WERI-Rb-1 (cell line): ENCODE measurements around the gene GALNTL6.

ENCODE experiments used
- DNase-seq: peaks from one replicate; pipeline ENCODE4 v3.0.0-alpha.2; 2020
- H3K27ac ChIP-seq: fragments of 250-450 bp; sonication (Bioruptor Pico); 2 replicates; pipeline ENCODE4 v1.5.1; 2020; ENCODE audit warnings: mild to moderate bottlenecking, moderate library complexity
- H3K27me3 ChIP-seq: fragments of 250-450 bp; sonication (Bioruptor Pico); 2 replicates; pipeline ENCODE4 v1.5.1; 2021; ENCODE audit warnings: mild to moderate bottlenecking, low read depth, moderate library complexity; ENCODE audit not compliant: insufficient read depth, severe bottlenecking
- H3K36me3 ChIP-seq: fragments of 250-450 bp; sonication (Bioruptor Pico); 2 replicates; pipeline ENCODE4 v1.5.1; 2020; ENCODE audit warnings: mild to moderate bottlenecking, moderate library complexity
- H3K4me3 ChIP-seq: 2 replicates; pipeline ENCODE4 v1.5.1; 2011; ENCODE audit warnings: low read depth, mild to moderate bottlenecking, control low read depth, low read length
- H3K9me3 ChIP-seq: fragments of 250-450 bp; sonication (Bioruptor Pico); 2 replicates; pipeline ENCODE4 v1.5.1; 2021; ENCODE audit warnings: mild to moderate bottlenecking, moderate library complexity; ENCODE audit not compliant: severe bottlenecking
- TF ChIP-seq, protein P1 (sequence below): IDR thresholded peaks from 2 replicates; pipeline ENCODE4 v1.5.1; 2011; ENCODE audit warnings: low read depth, mild to moderate bottlenecking, control low read depth, inconsistent platforms, low read length

Gene GALNTL6

DNA sequence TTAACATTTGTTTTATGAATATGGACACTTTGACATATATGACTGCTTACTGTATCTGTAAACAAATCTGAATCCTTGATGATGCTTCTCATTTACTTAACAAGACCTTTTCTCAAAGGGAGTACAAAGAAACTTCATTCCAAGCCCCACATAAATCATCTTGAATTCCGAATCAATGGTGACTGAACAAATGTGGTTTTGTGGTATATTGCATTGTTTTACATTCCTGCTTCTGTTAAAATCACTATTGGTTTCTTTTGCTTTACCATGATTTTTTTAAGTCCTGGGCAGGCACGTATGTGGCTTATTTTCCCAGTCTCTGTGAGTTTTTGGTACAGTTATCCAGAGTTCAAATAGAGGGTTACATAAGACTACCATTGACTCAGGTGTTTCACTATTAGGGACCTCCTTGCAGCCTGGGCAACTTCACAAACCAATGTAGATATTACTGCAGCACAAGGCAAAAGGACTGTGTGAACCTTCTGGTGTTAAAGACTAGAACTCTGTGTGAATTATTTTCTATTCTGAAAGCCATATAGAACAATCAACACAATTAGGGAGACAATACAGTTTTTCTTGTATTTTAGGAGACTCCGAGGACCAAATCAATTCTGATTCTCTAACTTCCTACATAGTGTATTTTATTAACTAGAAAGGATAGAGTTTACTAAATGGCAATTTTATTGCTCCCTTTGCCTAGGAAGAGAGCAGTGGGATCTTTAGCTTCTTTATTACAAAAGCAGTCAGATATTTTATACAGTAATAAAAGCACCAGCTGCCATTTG is 196.4 kb downstream of the GALNTL6 start:
- Histone ChIP-seq H3K4me3 (no peak overlapping the region), H3K27me3 (no peaks in the 10 kb centered on the region), H3K36me3 (no peaks in the 10 kb centered on the region), H3K9me3 (no peaks in the 10 kb centered on the region), H3K27ac (no peak overlapping the region)
- DNase-seq: no peak
- TF ChIP-seq, protein P1, sequence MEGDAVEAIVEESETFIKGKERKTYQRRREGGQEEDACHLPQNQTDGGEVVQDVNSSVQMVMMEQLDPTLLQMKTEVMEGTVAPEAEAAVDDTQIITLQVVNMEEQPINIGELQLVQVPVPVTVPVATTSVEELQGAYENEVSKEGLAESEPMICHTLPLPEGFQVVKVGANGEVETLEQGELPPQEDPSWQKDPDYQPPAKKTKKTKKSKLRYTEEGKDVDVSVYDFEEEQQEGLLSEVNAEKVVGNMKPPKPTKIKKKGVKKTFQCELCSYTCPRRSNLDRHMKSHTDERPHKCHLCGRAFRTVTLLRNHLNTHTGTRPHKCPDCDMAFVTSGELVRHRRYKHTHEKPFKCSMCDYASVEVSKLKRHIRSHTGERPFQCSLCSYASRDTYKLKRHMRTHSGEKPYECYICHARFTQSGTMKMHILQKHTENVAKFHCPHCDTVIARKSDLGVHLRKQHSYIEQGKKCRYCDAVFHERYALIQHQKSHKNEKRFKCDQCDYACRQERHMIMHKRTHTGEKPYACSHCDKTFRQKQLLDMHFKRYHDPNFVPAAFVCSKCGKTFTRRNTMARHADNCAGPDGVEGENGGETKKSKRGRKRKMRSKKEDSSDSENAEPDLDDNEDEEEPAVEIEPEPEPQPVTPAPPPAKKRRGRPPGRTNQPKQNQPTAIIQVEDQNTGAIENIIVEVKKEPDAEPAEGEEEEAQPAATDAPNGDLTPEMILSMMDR: no peak

DNA sequence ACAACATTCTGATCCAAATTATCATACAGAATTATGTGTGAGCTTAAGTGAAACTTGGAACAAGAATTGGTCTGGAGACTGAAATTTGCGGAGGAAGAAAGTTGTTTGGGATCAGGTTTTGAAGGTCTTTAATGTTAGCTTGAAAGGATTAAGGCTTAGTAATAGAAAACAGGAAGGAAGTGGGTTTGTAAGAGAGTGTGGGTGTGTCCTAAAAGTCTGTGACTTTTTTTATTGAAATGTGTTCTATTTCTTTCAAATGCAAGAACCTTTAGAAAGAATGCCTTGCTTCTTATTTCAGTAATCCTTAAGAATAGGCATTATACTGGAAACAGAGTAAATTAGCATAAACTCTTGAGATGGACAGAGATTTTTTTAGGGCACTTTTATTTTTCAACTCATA is 198.0 kb downstream of the GALNTL6 start:
- Histone ChIP-seq H3K9me3 (no peaks in the 10 kb centered on the region), H3K27me3 (no peaks in the 10 kb centered on the region), H3K36me3 (no peaks in the 10 kb centered on the region), H3K4me3 (no peak overlapping the region), H3K27ac (no peak overlapping the region)
- DNase-seq: no peak
- TF ChIP-seq, protein P1: no peak

DNA sequence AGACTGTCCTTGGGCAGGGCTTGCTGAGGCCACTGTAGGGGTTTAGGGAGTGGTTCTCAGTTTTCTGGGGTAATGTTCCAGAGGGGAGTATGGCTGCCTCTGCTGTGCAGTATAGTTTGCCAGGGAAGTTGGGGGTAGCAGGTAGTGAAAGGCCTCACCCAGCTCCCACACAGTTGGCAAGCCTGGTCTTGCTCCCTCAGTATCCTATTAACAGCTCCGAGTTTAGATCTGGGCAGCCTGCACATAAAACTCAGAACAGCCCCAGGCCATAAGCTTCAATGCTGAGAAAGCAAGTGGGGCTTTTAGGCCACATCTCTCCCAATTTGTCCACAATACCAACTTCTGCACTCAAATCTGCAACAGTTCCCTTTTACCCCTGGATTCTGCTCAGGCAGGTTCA is 205.2 kb downstream of the GALNTL6 start:
- Histone ChIP-seq H3K4me3 (no peak overlapping the region), H3K27me3 (no peaks in the 10 kb centered on the region), H3K9me3 (no peaks in the 10 kb centered on the region), H3K36me3 (no peaks in the 10 kb centered on the region), H3K27ac (no peak overlapping the region)
- TF ChIP-seq, protein P1: no peak
- no peak for DNase-seq

DNA sequence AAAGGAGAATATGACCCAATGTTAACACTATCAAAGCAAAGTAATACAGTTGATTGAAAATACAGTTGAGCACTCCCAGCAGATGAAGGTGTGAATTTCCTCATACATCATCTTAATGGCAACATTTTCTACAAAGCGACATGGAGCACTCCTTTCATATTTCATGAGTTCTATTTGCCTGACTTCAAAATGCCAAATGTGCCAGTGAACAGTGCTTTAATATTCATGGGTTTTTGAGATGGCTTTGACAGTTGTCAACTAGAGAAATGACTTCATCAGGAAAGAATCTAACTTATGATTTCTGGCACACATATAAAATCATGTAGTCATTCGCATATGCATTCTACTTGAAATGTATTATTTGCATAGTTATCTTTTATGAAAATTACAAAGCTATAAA is 222.4 kb downstream of the GALNTL6 start:
- no peaks in the 10 kb centered on the region for H3K36me3 ChIP-seq
- H3K4me3 ChIP-seq: no peak overlapping the region
- H3K9me3 ChIP-seq: no peaks in the 10 kb centered on the region
- TF ChIP-seq, protein P1: no peak
- no peak overlapping the region for H3K27ac ChIP-seq
- no peaks in the 10 kb centered on the region for H3K27me3 ChIP-seq
- no peak for DNase-seq

DNA sequence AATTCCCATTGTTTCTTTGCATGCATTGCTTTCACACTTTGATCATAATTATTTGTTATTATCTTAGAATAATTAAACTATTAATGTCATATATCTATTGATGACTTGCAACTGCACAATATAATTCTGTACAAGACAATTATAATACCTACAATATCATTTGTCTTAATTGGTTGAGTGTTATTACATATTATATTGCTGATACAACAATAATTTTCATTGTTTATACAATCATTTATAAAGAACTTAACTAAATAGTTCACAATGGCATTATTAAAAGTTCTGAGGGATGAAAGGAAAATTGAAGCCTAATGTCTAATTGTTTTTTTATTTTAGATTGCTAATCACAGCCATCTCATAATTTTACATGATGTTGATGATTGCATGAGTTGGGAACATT is 227.6 kb downstream of the GALNTL6 start:
- TF ChIP-seq, protein P1: no peak
- H3K4me3 ChIP-seq: no peak overlapping the region
- no peaks in the 10 kb centered on the region for H3K27me3 ChIP-seq
- no peak for DNase-seq
- no peak overlapping the region for H3K27ac ChIP-seq
- no peaks in the 10 kb centered on the region for H3K36me3 ChIP-seq
- no peaks in the 10 kb centered on the region for H3K9me3 ChIP-seq

DNA sequence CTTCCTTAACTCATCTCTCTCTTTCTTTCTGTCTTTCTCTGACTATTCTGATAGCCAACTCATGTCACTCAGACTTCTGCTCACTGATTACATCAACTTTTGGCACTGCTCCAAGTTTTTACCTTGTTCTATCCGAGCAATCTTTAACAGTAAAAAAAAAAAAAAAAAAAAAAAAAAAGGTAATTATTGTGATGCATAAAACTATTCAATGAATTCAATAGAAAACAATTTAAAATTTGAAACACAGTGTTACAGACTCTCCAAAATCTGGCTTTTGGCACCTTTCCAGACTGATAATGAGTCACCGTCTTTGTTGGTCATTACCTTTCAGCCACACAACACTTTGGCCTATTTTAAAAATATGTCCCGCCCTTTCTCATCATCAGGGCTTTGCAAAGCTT is 229.5 kb downstream of the GALNTL6 start:
- TF ChIP-seq, protein P1: no peak
- Histone ChIP-seq H3K36me3 (no peaks in the 10 kb centered on the region), H3K27me3 (no peaks in the 10 kb centered on the region), H3K4me3 (no peak overlapping the region), H3K9me3 (peaks cover 2% of the 10 kb centered on the region), H3K27ac (no peak overlapping the region)
- DNase-seq: no peak
